Gastrocnemius medialis (tissue), 4 donors: Measurements from ENCODE around the gene ITGAL. TPM values are rescaled to one million over a fixed set of nuclear protein-coding genes. Genes with fewer than 3 reads are reported as not detected.

Experiments
- ATAC-seq, 2 donors: fragments of 150-250 bp; one replicate each; pipeline ENCODE4 v1.9.1; 2016
- DNase-seq, 2 donors: peaks; one replicate each; pipeline ENCODE4 v3.0.0-alpha.2; 2019
- H3K27ac ChIP-seq, 4 donors: fragments of 200-600 bp; sonication (generic); 1 replicate in 1 of 4; 2 replicates in 3 of 4; pipeline ENCODE4 v1.5.1; 2016 to 2018; ENCODE audit warnings: mild to moderate bottlenecking in 2 of 4, moderate library complexity in 1 of 4
- H3K27me3 ChIP-seq, 3 donors: fragments of 200-600 bp; sonication (generic) in 2 of 3; 1 replicate in 1 of 3; 2 replicates in 2 of 3; pipeline versions ENCODE4 v1.5.1 to v1.6.0; 2016 to 2019; ENCODE audit warnings: mild to moderate bottlenecking in 1 of 3, moderate library complexity in 1 of 3
- H3K36me3 ChIP-seq, 2 donors: fragments of 200-600 bp; sonication (generic) in 1 of 2; one replicate each; pipeline ENCODE4 v1.5.1; 2017 to 2018
- H3K4me1 ChIP-seq, 2 donors: fragments of 200-600 bp; sonication (generic) in 1 of 2; one replicate each; pipeline ENCODE4 v1.5.1; 2016 to 2017; ENCODE audit warnings: mild to moderate bottlenecking in 2 of 2
- H3K4me3 ChIP-seq, 4 donors: fragments of 200-600 bp; sonication (generic) in 3 of 4; 1 replicate in 1 of 4; 2 replicates in 3 of 4; pipeline ENCODE4 v1.5.1; 2016 to 2019; ENCODE audit warnings: mild to moderate bottlenecking in 2 of 4
- H3K9me3 ChIP-seq, 3 donors: fragments of 200-600 bp; sonication (generic) in 2 of 3; 1 replicate in 1 of 3; 2 replicates in 2 of 3; pipeline ENCODE4 v1.5.1; 2016 to 2019
- POLR2A ChIP-seq, 2 donors: fragments of 450-650 bp; IDR thresholded peaks; one replicate each; pipeline ENCODE4 v1.6.1; 2017; ENCODE audit warnings: antibody characterized with exemption in 2 of 2, mild to moderate bottlenecking in 2 of 2, moderate library complexity in 2 of 2
- in situ Hi-C, 4 donors: fragments of 200-750 bp; cut with MboI; loops; one replicate each; pipeline versions ENCODE4 v1.15.0 to v1.8.0; 2017; ENCODE audit warnings: low sequenced_read_pairs in 4 of 4
- intact Hi-C: fragments of 100-400 bp; cut with DNase I; formaldehyde crosslinking; loops from one replicate; pipeline ENCODE4 v1.15.1; 2023; ENCODE audit warnings: low total_unique reads
- total RNA-seq, 4 donors: library from RNA; depleted of rRNA; stranded (reverse); fragments of >200 nt; gene quantifications; one replicate each; pipeline versions ENCODE4 v1.1.0 to v1.2.3, GENCODE V29; 2016
- TF ChIP-seq, protein P1 (sequence below), 5 experiments: fragments of 450-650 bp in 3 of 5; fragments of 200-600 bp in 2 of 5; sonication (generic) in 2 of 5; IDR thresholded peaks in 4 of 5; conservative IDR thresholded peaks in 1 of 5; 1 replicate in 4 of 5; 2 replicates in 1 of 5; pipeline ENCODE4 v1.5.1; 2016 to 2019; ENCODE audit warnings: antibody characterized with exemption in 5 of 5, mild to moderate bottlenecking in 3 of 5, moderate library complexity in 3 of 5

ITGAL gene
- total RNA-seq, 4 donors from 2014 or later, result 0.16 to 1.9 (median 0.86) TPM; not detected in 1

DNA sequence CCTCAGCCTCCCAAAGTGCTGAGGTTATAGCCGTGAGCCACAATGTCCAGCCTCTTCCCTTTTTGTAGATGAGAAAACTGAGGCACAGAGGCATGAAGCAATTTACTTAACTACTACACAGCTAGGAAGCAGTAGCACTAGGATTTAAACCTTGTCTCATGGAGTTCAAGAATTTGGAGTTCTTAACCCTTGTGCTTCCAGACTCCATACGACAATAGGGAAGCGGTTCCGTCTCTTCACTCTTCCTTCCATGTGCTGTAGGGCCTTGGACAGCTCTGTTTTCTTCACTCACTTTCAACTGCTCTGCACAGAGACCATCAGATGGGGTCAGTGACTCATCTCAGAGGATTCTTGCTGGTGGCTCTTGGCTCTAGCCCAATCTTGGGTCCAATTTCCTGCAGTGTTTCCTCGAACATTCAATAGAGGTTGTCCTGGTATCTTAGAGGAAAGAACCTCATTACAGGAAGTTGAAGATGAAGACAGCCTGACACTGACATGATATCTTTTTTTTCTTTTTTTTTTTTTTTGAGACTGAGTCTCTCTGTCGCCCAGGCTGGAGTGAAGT lies 19.3 kb downstream of the ITGAL start:
- DNase-seq (peak in 1 of 2 donors; percentile 18), ATAC-seq (peak in 1 of 2 donors; percentile 64)

DNA sequence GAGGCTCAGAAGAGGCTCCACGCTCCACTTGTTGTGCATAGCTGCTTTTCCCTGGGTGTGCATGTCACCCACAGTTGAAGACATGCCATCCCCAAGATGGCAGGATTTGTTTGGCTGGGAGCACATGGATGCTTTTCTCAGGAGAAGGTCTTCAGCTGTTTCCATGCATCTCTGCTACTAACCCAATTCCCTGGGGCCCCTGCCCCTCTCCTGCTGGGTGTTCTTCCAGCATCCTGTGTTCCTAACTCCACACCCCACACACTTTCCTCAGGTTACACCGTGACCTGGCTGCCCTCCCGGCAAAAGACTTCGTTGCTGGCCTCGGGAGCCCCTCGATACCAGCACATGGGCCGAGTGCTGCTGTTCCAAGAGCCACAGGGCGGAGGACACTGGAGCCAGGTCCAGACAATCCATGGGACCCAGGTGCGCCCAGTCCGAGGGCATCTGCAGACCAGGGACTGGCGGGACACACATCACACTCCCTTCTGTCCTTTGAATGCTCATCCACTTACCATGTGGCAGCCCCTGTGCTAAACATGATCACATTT lies 21.5 kb downstream of the ITGAL start:
- intact Hi-C loops, result no loop called here
- DNase-seq, result no peak
- Histone ChIP-seq H3K27ac (no peak overlapping the region), H3K9me3 (no peaks in the 10 kb centered on the region), H3K4me3 (no peak overlapping the region), H3K27me3 (no peaks in the 10 kb centered on the region), H3K4me1 (no peaks in the 10 kb centered on the region), H3K36me3 (no peaks in the 10 kb centered on the region)
- no peak for ATAC-seq
- TF ChIP-seq, protein P1, sequence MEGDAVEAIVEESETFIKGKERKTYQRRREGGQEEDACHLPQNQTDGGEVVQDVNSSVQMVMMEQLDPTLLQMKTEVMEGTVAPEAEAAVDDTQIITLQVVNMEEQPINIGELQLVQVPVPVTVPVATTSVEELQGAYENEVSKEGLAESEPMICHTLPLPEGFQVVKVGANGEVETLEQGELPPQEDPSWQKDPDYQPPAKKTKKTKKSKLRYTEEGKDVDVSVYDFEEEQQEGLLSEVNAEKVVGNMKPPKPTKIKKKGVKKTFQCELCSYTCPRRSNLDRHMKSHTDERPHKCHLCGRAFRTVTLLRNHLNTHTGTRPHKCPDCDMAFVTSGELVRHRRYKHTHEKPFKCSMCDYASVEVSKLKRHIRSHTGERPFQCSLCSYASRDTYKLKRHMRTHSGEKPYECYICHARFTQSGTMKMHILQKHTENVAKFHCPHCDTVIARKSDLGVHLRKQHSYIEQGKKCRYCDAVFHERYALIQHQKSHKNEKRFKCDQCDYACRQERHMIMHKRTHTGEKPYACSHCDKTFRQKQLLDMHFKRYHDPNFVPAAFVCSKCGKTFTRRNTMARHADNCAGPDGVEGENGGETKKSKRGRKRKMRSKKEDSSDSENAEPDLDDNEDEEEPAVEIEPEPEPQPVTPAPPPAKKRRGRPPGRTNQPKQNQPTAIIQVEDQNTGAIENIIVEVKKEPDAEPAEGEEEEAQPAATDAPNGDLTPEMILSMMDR (IDR thresholded peaks at IDR 0.05 in 4 of 5, conservative IDR thresholded peaks at IDR 0.05 in 1 of 5), result no peak
- no peak for TF ChIP-seq POLR2A (IDR thresholded peaks at IDR 0.05)
- in situ Hi-C loops, result no loop called here

More for the DNA sequence above, 19.3 kb downstream of the ITGAL start:
- Histone ChIP-seq H3K27me3 (no peaks in the 10 kb centered on the region), H3K27ac (no peak overlapping the region), H3K9me3 (no peaks in the 10 kb centered on the region), H3K4me1 (no peaks in the 10 kb centered on the region), H3K36me3 (no peaks in the 10 kb centered on the region), H3K4me3 (no peak overlapping the region)
- in situ Hi-C loops (no loop called here), intact Hi-C loops (no loop called here)
- no peak for TF ChIP-seq POLR2A (IDR thresholded peaks at IDR 0.05)
- TF ChIP-seq, protein P1 (IDR thresholded peaks at IDR 0.05 in 4 of 5, conservative IDR thresholded peaks at IDR 0.05 in 1 of 5), result no peak

DNA sequence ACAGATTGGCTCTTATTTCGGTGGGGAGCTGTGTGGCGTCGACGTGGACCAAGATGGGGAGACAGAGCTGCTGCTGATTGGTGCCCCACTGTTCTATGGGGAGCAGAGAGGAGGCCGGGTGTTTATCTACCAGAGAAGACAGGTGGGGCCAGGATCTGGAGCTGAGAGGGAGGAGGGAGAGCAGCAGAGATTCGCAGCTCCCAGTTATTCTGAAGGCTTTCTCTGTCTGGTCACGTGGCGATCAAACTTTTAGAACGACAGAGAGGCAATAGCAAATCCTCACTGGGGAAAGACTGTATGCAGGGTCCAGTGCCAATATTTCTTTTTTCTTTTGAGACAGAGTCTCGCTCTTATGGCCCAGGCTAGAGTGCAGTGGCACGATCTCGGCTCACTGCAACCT lies 22.2 kb downstream of the ITGAL start:
- intact Hi-C loops, result no loop called here
- Histone ChIP-seq H3K27ac (no peak overlapping the region), H3K4me1 (no peaks in the 10 kb centered on the region), H3K4me3 (no peak overlapping the region), H3K9me3 (no peaks in the 10 kb centered on the region), H3K36me3 (no peaks in the 10 kb centered on the region), H3K27me3 (no peaks in the 10 kb centered on the region)
- in situ Hi-C loops, result no loop called here
- no peak for ATAC-seq
- TF ChIP-seq, protein P1 (IDR thresholded peaks at IDR 0.05 in 4 of 5, conservative IDR thresholded peaks at IDR 0.05 in 1 of 5), result no peak
- TF ChIP-seq POLR2A (IDR thresholded peaks at IDR 0.05), result no peak
- no peak for DNase-seq

DNA sequence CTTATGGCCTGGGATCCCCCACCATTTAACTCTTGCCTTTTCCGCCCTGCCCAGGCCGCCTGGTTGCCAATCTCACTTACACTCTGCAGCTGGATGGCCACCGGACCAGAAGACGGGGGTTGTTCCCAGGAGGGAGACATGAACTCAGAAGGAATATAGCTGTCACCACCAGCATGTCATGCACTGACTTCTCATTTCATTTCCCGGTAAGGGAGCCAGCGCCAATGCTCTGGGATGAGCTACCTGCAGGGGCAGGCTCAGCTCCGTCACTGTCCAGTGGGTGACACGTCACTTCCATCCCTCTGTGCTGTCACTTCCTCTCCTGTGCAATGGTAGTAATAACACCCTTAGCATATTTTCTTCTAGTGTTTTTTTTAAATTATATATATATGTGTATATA lies 26.7 kb downstream of the ITGAL start:
- no peak overlapping the region for H3K27ac ChIP-seq
- ATAC-seq (no peak), DNase-seq (no peak)
- H3K36me3 ChIP-seq, result no peaks in the 10 kb centered on the region
- no peak for TF ChIP-seq POLR2A (IDR thresholded peaks at IDR 0.05)
- TF ChIP-seq, protein P1 (IDR thresholded peaks at IDR 0.05 in 4 of 5, conservative IDR thresholded peaks at IDR 0.05 in 1 of 5), result no peak
- H3K4me3 ChIP-seq, result peak overlapping the region in 1 of 4 donors; percentile 43
- in situ Hi-C loops, result no loop called here
- no peaks in the 10 kb centered on the region for H3K9me3 ChIP-seq
- intact Hi-C loops, result no loop called here
- H3K4me1 ChIP-seq, result no peaks in the 10 kb centered on the region
- no peaks in the 10 kb centered on the region for H3K27me3 ChIP-seq
